Lower lobe of right lung (tissue), 2 donors: ENCODE results near the gene RBM44. TPM values are rescaled to one million over a fixed set of nuclear protein-coding genes. Genes with fewer than 3 reads are reported as not detected.

Experiments
- ATAC-seq, 2 donors: fragments of 200-7000 bp; cut with Tn5 transposase; one replicate each; pipeline ENCODE4 v1.9.1; 2020 to 2022; ENCODE audit warnings: mild to moderate bottlenecking in 2 of 2, moderate library complexity in 2 of 2
- DNase-seq: peaks from one replicate; pipeline ENCODE4 v3.0.0-alpha.2; 2020
- H3K27ac ChIP-seq: fragments of 200-600 bp; one replicate; pipeline ENCODE4 v1.8.0; 2022
- H3K27me3 ChIP-seq: fragments of 200-600 bp; one replicate; pipeline ENCODE4 v1.8.0; 2022; ENCODE audit warnings: low read depth
- H3K36me3 ChIP-seq: fragments of 200-600 bp; one replicate; pipeline ENCODE4 v1.8.0; 2022; ENCODE audit warnings: mild to moderate bottlenecking
- H3K4me1 ChIP-seq: fragments of 200-600 bp; one replicate; pipeline ENCODE4 v1.8.0; 2022
- H3K4me3 ChIP-seq: fragments of 200-600 bp; one replicate; pipeline ENCODE4 v1.8.0; 2022; ENCODE audit warnings: mild to moderate bottlenecking
- H3K9me3 ChIP-seq: fragments of 200-600 bp; one replicate; pipeline ENCODE4 v1.8.0; 2022
- CTCF ChIP-seq: fragments of 200-600 bp; IDR thresholded peaks from one replicate; pipeline ENCODE4 v1.8.0; 2022; ENCODE audit warnings: antibody characterized with exemption, mild to moderate bottlenecking
- intact Hi-C: fragments of 100-400 bp; cut with DNase I; formaldehyde crosslinking; loops from one replicate; pipeline ENCODE4 v1.11.0; 2022
- total RNA-seq: library from RNA; stranded (reverse); fragmentation: NEBNext Ultra II Directional; extraction: Animal tissue kit (Norgen Biotek cat#: 25700); gene quantifications from one replicate; pipeline ENCODE4 v1.2.1, GENCODE V29; 2021
- donor health status: DM: no; HTN: yes; CAD: no; lungs with severe emphysema.

RBM44 gene
- total RNA-seq, 1 donor from 2014 or later, result 0.59 TPM

DNA sequence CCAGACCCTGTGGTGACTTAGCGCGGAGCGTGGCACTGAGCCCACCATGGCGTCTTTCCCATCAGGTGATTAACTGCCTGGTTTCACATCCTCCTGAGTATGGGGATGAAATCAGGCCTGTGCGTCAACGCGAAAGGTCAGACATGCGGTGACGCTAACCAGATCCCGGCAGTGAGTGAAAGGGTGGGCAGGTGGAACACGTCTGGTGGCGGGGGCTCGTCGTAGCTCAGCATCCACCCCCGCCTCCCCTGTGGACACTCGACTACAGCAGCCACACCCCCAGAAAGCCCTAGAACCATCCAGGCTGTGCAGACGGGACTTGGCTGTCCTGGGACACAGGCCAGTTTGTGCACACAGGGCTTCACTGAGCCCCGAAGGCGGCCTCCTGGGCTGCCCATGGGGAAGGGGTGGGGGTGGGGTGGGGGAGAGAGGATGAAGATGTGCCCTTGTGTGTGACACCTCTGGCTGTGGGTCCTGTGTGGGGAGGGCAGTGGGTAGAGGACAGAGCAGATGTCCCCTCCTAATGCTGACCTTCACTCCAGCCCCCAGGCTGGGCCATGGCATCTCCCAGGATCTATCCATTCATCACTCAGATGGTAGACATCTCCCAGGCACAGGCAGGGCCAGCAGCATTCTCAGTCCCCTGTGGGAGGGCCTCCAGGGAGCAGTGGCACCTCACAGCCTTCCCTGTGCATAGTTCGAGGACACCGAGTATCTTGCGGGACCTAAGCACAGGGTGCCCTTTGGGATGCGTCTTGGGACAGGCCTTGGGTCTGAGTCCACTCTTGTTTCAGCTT lies 88.3 kb downstream of the RBM44 start:
- Histone ChIP-seq H3K9me3 (no peaks in the 10 kb centered on the region), H3K27ac (no peak overlapping the region), H3K4me1 (peaks cover 11% of the 10 kb centered on the region), H3K36me3 (no peaks in the 10 kb centered on the region), H3K4me3 (no peak overlapping the region), H3K27me3 (no peaks in the 10 kb centered on the region)
- DNase-seq (peak; percentile 37), ATAC-seq (peak; percentile 14 to 25)
- TF ChIP-seq CTCF, result no peak
- intact Hi-C loops, result no loop called here

DNA sequence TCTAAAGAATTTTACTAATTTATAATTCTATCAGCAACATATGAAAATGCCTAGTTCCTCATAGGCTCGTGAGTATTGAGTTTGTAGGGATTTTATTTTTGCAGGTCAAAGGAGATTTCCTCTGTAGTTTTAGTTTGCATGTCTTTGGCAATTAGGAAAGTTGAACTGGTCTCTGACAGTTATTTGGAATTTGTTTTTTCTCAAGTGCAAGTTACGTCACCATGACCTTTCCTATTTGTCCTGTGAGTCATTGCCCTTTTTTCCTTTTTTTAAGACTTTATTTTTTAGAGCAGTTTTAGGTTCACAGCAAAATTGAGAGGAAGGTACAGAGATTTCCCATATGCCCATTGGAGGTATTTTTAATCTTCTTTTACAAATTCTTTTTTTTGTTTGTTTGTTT lies 89.8 kb downstream of the RBM44 start:
- Histone ChIP-seq H3K27ac (peak overlapping the region; percentile 58), H3K36me3 (no peaks in the 10 kb centered on the region), H3K9me3 (no peaks in the 10 kb centered on the region), H3K4me3 (no peak overlapping the region), H3K27me3 (no peaks in the 10 kb centered on the region), H3K4me1 (peaks cover 17% of the 10 kb centered on the region)
- DNase-seq (no peak), ATAC-seq (peak in 1 of 2 donors; percentile 31)
- no peak for TF ChIP-seq CTCF
- intact Hi-C loops, result no loop called here

DNA sequence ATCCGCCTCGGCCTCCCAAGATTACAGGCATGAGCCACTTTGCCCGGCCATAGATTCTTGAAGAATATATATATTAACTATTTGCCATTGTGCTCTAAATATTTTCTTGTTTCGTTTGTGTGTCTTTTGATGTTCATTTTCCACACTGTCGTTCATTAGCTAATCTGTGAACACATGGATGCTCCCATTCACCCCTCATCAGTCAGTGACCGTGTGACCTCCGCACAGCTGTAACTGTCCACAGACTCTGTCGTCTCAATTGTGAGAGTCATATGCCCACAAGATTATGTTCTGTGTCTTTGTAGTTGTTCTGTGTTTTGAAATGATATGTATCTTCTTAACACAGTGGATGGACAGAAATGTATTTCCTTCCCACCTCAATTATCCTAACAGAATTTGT lies 90.4 kb downstream of the RBM44 start:
- Histone ChIP-seq H3K27ac (peak overlapping the region; percentile 58), H3K9me3 (no peaks in the 10 kb centered on the region), H3K4me1 (peaks cover 17% of the 10 kb centered on the region), H3K4me3 (no peak overlapping the region), H3K27me3 (no peaks in the 10 kb centered on the region), H3K36me3 (no peaks in the 10 kb centered on the region)
- TF ChIP-seq CTCF, result no peak
- intact Hi-C loops, result no loop called here
- ATAC-seq (no peak), DNase-seq (peak; percentile 17)

GRCh38 chr2:237889811-237890210 lies 91.2 kb downstream of the RBM44 start:
- H3K27ac ChIP-seq, result no peak overlapping the region

More at GRCh38 chr2:237889811-237890210, 91.2 kb downstream of the RBM44 start:
- DNase-seq, result peak; percentile 27
- Histone ChIP-seq H3K9me3 (no peaks in the 10 kb centered on the region), H3K27me3 (no peaks in the 10 kb centered on the region), H3K4me1 (peaks cover 17% of the 10 kb centered on the region), H3K4me3 (no peak overlapping the region), H3K36me3 (no peaks in the 10 kb centered on the region)
- no peak for ATAC-seq
- intact Hi-C loops, result no loop called here
- no peak for TF ChIP-seq CTCF

Other genes with a start within 250 kb of the RBM44 start
- gene PRLH, start 232.2 kb upstream of the RBM44 start, total RNA-seq, result not detected
- 60.1 TPM for gene RAB17, start 208.0 kb upstream of the RBM44 start, total RNA-seq
- gene LRRFIP1, start 171.2 kb upstream of the RBM44 start, total RNA-seq, result 180 TPM
- gene RAMP1, start 60.8 kb downstream of the RBM44 start, total RNA-seq, result 5.1 TPM
- 59.5 TPM for gene UBE2F, start 168.2 kb downstream of the RBM44 start, total RNA-seq